Measurements from ENCODE around the gene KIFBP. TPM values are rescaled to one million over a fixed set of nuclear protein-coding genes. Genes with fewer than 3 reads are reported as not detected.

KIFBP gene
- total and polyA plus RNA-seq, 2 donors (not counting 1 experiment from before 2014, with no cell fraction given) = 29.7 to 62.0 TPM

DNA sequence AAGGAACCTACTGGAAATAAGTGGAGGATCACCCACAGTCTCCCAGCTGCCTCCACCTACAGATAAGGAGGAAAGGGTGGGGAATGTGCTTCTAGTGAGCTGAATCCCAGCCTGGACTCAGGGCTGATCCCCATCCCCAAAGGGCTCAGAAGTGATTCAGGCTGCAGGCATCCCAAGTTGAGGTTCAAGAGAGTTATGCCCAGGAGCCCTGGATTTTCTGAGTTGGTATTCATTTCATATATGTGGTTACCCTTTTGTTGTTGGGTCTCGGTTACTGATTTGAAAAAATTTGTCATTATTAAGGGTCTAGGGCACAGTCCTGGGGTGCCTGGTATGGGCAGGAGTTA is 69.3 kb downstream of the KIFBP start:
- peaks cover 26% of the 10 kb centered on the region for H3K4me1 ChIP-seq (ENCODE audit: control insufficient read depth, extremely low read depth, insufficient read depth, low read length)
- peak overlapping the region; percentile 50 for H2AFZ ChIP-seq (ENCODE audit: low read length)
- H3K4me3 ChIP-seq (replicated peaks in 1 of 4; ENCODE audit: control extremely low read depth in 1 of 4, insufficient read depth in 1 of 4, low read depth in 3 of 4, low read length in 4 of 4) = no peak overlapping the region
- no peaks in the 10 kb centered on the region for H4K20me1 ChIP-seq (ENCODE audit: control insufficient read depth, extremely low read depth, insufficient read depth, low read length)
- H3K9ac ChIP-seq (ENCODE audit: insufficient read depth, low read length) = no peak overlapping the region
- H3K27me3 ChIP-seq (ENCODE audit: control insufficient read depth, insufficient read depth, low read length) = no peaks in the 10 kb centered on the region
- H3K4me2 ChIP-seq (ENCODE audit: extremely low read depth, insufficient read depth, low read length) = no peak overlapping the region
- no peaks in the 10 kb centered on the region for H3K36me3 ChIP-seq (ENCODE audit: control insufficient read depth, insufficient read depth, low read length)
- peak in 1 of 2 donors; percentile 73 for DNase-seq (ENCODE audit: low read depth in 2 of 2)
- no peaks in the 10 kb centered on the region for H3K9me3 ChIP-seq (ENCODE audit: control insufficient read depth, insufficient read depth, low read depth, low read length)
- H3K27ac ChIP-seq (ENCODE audit: insufficient read depth, low read length) = peak overlapping the region; percentile 51
- H3K79me2 ChIP-seq (ENCODE audit: control insufficient read depth, insufficient read depth, low read length) = no peaks in the 10 kb centered on the region
- no peak for TF ChIP-seq EZH2 (IDR thresholded peaks at IDR 0.05; ENCODE audit: low read length, missing control alignments)
- TF ChIP-seq, protein P1, sequence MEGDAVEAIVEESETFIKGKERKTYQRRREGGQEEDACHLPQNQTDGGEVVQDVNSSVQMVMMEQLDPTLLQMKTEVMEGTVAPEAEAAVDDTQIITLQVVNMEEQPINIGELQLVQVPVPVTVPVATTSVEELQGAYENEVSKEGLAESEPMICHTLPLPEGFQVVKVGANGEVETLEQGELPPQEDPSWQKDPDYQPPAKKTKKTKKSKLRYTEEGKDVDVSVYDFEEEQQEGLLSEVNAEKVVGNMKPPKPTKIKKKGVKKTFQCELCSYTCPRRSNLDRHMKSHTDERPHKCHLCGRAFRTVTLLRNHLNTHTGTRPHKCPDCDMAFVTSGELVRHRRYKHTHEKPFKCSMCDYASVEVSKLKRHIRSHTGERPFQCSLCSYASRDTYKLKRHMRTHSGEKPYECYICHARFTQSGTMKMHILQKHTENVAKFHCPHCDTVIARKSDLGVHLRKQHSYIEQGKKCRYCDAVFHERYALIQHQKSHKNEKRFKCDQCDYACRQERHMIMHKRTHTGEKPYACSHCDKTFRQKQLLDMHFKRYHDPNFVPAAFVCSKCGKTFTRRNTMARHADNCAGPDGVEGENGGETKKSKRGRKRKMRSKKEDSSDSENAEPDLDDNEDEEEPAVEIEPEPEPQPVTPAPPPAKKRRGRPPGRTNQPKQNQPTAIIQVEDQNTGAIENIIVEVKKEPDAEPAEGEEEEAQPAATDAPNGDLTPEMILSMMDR (conservative IDR thresholded peaks at IDR 0.05 in 1 of 2, IDR thresholded peaks at IDR 0.05 in 1 of 2; ENCODE audit: low read depth in 1 of 2, low read length in 2 of 2) = no peak

DNA sequence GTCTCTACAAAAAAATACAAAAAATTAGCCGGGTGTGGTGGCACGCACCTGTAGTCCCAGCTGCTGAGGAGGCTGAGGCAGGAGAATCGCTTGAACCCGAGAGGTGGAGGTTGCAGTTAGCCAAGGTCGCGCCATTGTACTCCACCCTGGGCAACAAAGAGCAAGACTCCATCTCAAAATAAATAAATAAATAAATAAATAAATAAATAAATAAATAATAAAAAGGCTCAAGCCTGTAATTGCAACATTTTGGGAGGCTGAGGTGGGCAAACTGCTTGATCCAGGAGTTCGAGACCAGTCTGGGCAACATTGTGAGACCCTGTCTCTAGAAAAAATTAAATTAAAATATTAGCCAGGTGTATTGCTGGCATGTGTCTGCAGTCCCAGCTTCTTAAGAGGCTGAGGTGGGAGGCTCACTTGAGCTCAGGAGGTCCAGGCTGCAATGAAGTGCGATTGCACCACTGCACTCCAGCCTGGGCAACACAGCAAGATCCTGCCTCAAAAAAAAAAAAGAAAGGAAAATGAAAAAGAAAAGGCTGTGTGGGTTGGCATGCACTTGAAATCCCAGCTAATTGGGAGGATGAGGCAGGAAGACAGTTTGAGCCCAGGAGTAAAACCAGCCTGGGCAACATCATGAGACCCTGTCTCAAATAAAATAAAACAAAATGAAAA is 71.7 kb downstream of the KIFBP start:
- no peaks in the 10 kb centered on the region for H3K9me3 ChIP-seq (ENCODE audit: control insufficient read depth, insufficient read depth, low read depth, low read length)
- H3K27me3 ChIP-seq (ENCODE audit: control insufficient read depth, insufficient read depth, low read length) = no peaks in the 10 kb centered on the region
- H3K4me2 ChIP-seq (ENCODE audit: extremely low read depth, insufficient read depth, low read length) = no peak overlapping the region
- H3K4me3 ChIP-seq (replicated peaks in 1 of 4; ENCODE audit: control extremely low read depth in 1 of 4, insufficient read depth in 1 of 4, low read depth in 3 of 4, low read length in 4 of 4) = no peak overlapping the region
- peaks cover 30% of the 10 kb centered on the region for H3K4me1 ChIP-seq (ENCODE audit: control insufficient read depth, extremely low read depth, insufficient read depth, low read length)
- DNase-seq (ENCODE audit: low read depth in 2 of 2) = no peak
- TF ChIP-seq EZH2 (IDR thresholded peaks at IDR 0.05; ENCODE audit: low read length, missing control alignments) = no peak
- TF ChIP-seq, protein P1 (conservative IDR thresholded peaks at IDR 0.05 in 1 of 2, IDR thresholded peaks at IDR 0.05 in 1 of 2; ENCODE audit: low read depth in 1 of 2, low read length in 2 of 2) = no peak
- no peaks in the 10 kb centered on the region for H4K20me1 ChIP-seq (ENCODE audit: control insufficient read depth, extremely low read depth, insufficient read depth, low read length)
- no peaks in the 10 kb centered on the region for H3K36me3 ChIP-seq (ENCODE audit: control insufficient read depth, insufficient read depth, low read length)
- no peak overlapping the region for H3K9ac ChIP-seq (ENCODE audit: insufficient read depth, low read length)
- H3K79me2 ChIP-seq (ENCODE audit: control insufficient read depth, insufficient read depth, low read length) = no peaks in the 10 kb centered on the region
- H3K27ac ChIP-seq (ENCODE audit: insufficient read depth, low read length) = peak overlapping the region; percentile 99
- no peak overlapping the region for H2AFZ ChIP-seq (ENCODE audit: low read length)

DNA sequence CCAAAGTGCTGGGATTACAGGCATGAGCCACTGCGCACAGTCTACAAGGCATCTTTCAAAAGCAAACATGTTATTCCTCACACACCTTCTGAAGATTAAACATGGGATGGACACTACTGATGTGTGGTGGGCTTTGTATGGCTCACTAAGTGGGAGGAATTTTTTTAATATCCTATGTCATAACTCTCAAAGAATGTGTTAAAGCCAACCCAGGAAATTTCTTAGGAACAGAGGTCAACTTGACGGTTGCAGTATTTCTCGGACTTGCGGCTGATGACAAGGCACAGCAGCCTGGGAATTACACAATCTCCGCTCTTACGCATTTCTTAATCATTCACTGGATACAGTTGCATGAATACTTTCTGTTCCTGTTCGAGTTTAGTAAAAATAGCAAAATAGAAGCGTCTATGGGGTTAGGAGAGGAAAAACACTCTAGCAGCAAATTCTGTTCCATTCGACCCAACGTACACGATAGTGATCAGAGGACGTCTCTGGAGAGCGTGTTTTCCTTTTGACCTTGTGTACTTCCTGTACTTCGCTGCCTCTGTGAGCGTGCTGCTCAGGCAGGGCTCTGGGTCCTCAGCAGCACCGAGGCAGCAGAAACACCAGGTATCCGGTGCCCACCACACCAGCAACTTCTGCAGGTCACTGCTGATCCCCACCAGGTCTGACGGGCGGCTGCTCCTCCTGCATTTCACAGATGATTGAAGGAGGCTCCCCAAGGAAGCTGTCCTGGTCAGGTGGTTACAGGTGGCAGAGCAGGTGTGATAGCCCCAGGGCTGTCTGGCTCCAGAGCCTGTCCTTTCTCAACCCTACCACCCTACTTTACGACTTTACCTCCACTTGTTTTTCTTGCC is 72.9 kb downstream of the KIFBP start:
- Histone ChIP-seq H3K4me2 (ENCODE audit: extremely low read depth, insufficient read depth, low read length) (peak overlapping the region; percentile 99), H3K9me3 (ENCODE audit: control insufficient read depth, insufficient read depth, low read depth, low read length) (no peaks in the 10 kb centered on the region), H3K4me3 (replicated peaks in 1 of 4; ENCODE audit: control extremely low read depth in 1 of 4, insufficient read depth in 1 of 4, low read depth in 3 of 4, low read length in 4 of 4) (peak overlapping the region in 3 of 4 experiments; percentile 41 to 51 (median 42)), H2AFZ (ENCODE audit: low read length) (peak overlapping the region; percentile 73), H3K79me2 (ENCODE audit: control insufficient read depth, insufficient read depth, low read length) (no peaks in the 10 kb centered on the region), H3K27ac (ENCODE audit: insufficient read depth, low read length) (peak overlapping the region; percentile 99), H3K4me1 (ENCODE audit: control insufficient read depth, extremely low read depth, insufficient read depth, low read length) (peaks cover 37% of the 10 kb centered on the region), H3K27me3 (ENCODE audit: control insufficient read depth, insufficient read depth, low read length) (no peaks in the 10 kb centered on the region), H3K9ac (ENCODE audit: insufficient read depth, low read length) (peak overlapping the region; percentile 73), H4K20me1 (ENCODE audit: control insufficient read depth, extremely low read depth, insufficient read depth, low read length) (no peaks in the 10 kb centered on the region), H3K36me3 (ENCODE audit: control insufficient read depth, insufficient read depth, low read length) (no peaks in the 10 kb centered on the region)
- DNase-seq (ENCODE audit: low read depth in 2 of 2) = peak; percentile 98 to 100
- no peak for TF ChIP-seq EZH2 (IDR thresholded peaks at IDR 0.05; ENCODE audit: low read length, missing control alignments)
- TF ChIP-seq, protein P1 (conservative IDR thresholded peaks at IDR 0.05 in 1 of 2, IDR thresholded peaks at IDR 0.05 in 1 of 2; ENCODE audit: low read depth in 1 of 2, low read length in 2 of 2) = no peak
